GM21390 (cell line): Measurements from ENCODE around the gene AOPEP.

Experiments
- ATAC-seq: cut with Tn5 transposase; IDR thresholded peaks from one replicate; pipeline ENCODE4 v1.9.1; 2021; ENCODE audit not compliant: unreplicated experiment

Gene AOPEP

DNA sequence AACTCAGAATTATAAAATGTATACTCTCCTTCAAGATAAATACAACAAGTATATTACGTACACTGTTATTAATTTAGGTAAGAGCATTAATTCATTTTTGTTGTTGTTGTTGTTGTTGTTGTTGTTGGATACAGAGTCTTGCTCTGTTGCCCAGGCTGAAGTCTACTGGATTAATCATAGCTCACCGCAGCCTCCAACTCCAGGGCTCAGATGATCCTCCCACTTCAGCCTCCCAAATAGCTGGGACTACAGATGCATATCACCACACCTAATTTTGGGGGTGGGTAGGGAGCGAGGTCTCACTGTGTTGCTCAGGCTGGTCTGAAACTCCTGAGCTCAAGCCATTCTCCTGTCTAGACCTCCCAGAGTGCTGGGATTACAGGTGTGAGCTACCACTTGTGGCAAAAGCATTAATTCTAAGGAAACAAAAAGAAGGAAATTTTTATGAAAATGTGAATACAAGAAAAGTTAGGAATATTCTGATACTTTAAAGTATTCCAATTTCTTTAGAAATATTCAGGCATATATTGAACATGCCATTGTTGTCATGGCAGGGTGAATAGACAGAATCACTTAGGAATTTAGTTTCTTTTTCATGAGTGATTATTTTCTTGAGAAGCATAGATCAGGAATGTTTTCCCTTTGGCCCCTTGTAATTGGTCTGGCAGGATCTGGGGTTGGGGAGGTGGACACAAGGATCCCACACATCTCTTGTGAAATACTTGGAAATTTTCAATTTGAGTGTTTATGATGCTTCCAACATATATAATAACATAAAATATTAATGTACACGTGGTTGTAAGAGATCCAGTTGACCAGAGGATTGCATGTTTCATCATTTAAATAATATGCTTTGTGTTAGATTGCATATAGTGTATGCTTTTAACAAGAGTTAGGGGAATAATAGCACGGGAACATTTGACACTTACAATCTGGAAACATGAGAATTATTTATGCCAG, 327.4 kb downstream of the AOPEP start:
- no peak for ATAC-seq

DNA sequence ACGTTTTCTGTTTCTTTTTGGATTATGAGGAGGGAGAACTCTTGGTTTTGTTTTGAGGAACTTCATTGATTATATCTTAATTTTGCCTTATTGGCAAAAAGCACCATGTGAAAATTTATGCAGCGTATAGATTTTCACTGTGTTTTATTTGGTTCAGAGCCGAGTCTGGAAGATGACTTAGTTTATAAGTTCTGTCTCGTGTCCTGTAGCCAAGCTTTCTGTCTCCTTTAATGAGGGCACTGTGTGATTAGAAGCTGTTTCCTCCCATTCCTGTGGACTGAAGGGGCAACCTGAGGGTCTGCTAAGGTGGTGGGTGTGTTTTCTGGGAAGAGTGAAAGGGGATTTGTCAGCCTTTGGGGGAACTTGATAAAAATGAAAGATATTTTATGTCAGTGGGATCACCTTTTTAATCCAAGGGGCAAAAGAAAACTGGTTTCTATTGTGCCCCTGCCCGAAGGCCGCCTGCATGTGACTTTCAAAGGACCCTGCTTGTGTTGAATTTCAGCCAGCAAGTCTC, 328.9 kb downstream of the AOPEP start:
- ATAC-seq, result no peak

GRCh38 chr9:95055851-95056551, 329.5 kb downstream of the AOPEP start:
- no peak for ATAC-seq

DNA sequence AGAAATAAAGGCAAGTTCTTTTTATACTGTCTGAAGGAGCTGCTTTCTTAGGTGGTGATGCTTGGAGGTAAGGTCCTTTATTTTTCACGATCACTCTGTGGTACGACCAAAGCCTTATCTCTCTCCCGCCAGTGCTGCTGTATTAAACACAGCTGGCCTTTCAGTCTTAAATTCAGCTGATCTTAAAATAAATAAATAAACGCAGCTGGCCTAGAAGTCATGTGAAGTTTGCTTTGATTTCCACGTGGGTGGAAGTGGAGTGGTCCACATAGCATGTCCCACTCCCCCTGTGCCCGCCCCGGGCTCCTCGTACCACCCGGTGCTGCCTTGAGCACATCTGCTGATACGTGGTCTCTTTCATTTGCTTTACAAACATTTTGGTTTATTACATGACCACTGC, 330.6 kb downstream of the AOPEP start:
- ATAC-seq, result no peak

GRCh38 chr9:95058121-95058785, 331.8 kb downstream of the AOPEP start:
- no peak for ATAC-seq

DNA sequence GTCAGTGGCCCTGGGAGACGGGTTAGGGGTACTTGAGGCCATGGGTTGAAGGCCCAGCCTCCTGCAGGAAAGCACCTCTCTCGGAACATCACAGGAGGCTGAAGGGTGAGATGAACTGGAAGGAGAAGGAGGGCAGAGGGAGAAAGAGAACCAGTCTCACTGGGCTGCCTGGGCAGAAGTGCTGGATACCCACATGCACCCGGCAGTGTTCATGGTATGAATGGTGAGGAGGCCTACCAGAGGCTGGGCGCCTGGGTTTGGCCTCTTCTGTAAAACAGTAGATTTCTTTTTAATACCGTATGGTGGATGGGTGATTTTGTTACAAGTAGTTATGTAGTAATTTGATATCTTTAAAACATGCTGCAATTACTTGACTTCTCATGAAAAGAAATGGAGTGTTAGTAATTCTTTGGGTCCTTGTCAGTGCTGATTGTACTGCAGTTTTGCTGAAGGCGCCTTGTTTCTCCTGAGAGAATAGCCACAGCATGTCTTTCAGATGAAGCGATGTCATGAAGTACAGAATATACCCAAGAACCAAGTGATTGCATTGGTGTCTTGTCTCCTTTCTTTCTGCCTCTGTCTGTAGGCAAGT, 332.4 kb downstream of the AOPEP start:
- ATAC-seq, result no peak

- no peak for ATAC-seq
Observed at GRCh38 chr9:95060234-95060633, 333.7 kb downstream of the AOPEP start.

- ATAC-seq, result no peak
Observed at GRCh38 chr9:95060916-95061315, 334.4 kb downstream of the AOPEP start.

GRCh38 chr9:95061916-95062595, 335.6 kb downstream of the AOPEP start:
- no peak for ATAC-seq

GRCh38 chr9:95062596-95063065, 336.1 kb downstream of the AOPEP start:
- no peak for ATAC-seq

DNA sequence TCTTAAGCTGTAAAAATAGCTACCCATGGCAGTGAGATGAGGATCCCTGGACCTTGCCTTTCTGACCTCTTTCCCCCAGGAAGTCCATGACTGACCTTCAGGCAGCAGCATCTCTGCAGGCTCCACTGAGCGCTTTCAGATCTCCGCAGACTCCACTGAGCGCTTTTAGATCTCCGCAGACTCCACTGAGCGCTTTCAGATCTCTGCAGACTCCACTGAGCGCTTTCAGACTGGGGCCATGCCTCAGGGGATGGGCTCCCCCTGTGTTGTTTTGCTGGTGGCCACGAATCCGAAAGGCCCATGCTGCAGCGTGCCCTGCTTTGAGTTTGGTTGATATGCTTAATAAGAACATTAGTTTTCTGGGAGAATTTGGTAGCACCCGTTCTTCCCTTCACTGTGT, 336.8 kb downstream of the AOPEP start:
- no peak for ATAC-seq

GRCh38 chr9:95065224-95065623, 338.7 kb downstream of the AOPEP start:
- ATAC-seq, result no peak

DNA sequence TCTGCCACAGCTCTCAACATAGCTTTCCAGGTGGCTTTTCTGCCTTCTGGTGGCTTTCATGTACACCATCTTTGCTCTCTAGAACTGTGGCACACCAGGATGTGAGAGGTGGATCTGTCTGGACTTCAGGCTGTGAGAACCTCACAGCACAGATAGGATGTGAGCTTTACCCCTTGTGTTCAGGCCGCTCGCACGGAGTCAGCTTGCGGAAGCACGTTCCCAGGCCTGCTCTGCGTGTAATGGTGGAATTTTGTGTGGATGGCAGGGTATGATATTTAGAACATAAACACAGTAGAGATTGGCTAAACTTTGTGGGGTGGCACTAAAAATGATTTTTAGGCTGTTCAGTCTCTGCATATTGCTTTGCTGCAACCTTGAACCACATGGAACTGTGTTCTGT, 340.6 kb downstream of the AOPEP start:
- ATAC-seq, result no peak

GRCh38 chr9:95067897-95068296, 341.4 kb downstream of the AOPEP start:
- ATAC-seq, result no peak

DNA sequence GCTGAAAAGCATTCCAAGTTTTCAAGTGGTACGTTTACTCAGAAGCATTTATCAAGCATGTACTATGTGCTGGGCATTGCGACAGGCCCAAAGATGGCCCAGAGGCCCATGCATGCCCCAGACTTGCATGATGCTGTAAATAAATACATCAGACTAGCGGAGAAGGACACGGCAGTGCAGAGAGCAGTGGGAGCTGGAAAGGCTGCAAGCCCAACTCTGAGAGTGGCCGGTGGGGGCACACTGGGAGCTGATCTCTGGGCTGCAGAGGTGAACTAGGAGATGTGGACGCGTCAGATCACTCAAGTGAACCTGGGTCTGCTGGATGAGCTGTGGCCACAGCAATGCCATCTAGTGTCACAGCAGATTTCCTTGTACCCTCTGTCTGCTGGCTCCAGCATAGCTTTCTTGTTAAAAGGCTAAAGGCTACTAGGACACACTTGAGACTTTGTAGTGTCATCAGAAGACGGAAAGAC, 344.1 kb downstream of the AOPEP start:
- ATAC-seq, result no peak

GRCh38 chr9:95071450-95071849, 345.0 kb downstream of the AOPEP start:
- no peak for ATAC-seq

DNA sequence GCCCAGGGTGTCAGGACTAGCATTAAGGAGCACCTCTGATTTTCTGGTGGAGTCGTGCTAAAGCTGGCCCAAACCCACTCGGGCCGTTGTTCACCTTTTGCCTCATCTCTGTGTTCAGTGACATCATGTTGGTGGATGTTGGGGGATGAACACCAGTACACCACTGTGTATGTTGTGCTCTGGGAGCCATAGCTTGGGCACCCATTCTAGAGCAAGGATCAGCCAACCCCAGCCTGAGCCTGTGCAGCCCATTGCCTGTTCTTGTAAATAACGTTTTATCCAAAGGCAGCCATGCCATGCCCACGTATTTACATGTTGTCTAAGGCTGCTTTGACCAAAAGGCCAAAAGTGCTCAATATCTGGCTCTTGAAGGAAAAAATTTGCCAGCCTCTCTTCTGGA, 345.4 kb downstream of the AOPEP start:
- ATAC-seq, result no peak

GRCh38 chr9:95073042-95073607, 346.6 kb downstream of the AOPEP start:
- ATAC-seq, result no peak

GRCh38 chr9:95073918-95074317, 347.4 kb downstream of the AOPEP start:
- ATAC-seq, result no peak

DNA sequence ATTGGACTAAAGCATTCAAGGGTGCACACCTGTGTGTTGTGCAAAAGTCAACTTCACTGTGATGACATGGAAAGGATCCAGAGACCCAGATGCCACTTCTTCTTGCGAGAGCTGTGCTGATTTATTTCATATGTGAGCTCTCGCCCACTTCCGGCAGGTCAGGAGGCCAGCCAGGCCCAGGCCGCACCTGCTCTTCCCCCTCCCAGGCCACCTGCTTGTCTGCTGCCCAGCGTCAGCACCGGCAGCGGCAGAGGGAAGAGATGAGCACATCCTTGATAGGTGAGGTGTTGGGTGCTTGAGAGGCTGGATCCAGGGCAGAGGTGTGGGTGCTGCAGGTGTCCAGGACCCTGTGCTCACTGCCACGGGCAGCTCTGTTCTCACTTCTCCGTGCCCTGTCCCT, 348.1 kb downstream of the AOPEP start:
- no peak for ATAC-seq
